Duodenal mucosa (tissue), 2 donors: Measurements from ENCODE around the gene TFCP2L1.
A peak's percentile ranks its signal among the peaks of the same experiment; 100 is the strongest.
"Not testable (repeated sequence)": the region's sequence is repeated elsewhere in the genome, so short reads cannot be mapped to it uniquely, and the experiment has no call there.

Source experiments
- H3K27ac ChIP-seq: one replicate; pipeline ENCODE4 v1.7.0; 2013; ENCODE audit warnings: low read depth, low read length
- H3K27me3 ChIP-seq, 2 donors: one replicate each; pipeline ENCODE4 v1.7.0; 2013; ENCODE audit warnings: low read length in 2 of 2, control low read depth in 1 of 2; ENCODE audit not compliant: insufficient read depth in 2 of 2, control insufficient read depth in 1 of 2
- H3K36me3 ChIP-seq, 2 donors: one replicate each; pipeline ENCODE4 v1.7.0; 2013; ENCODE audit warnings: low read length in 2 of 2, control low read depth in 1 of 2; ENCODE audit not compliant: insufficient read depth in 2 of 2, control insufficient read depth in 1 of 2
- H3K4me1 ChIP-seq, 2 donors: one replicate each; pipeline ENCODE4 v1.7.0; 2013; ENCODE audit warnings: low read length in 2 of 2, control low read depth in 1 of 2; ENCODE audit not compliant: insufficient read depth in 2 of 2, control insufficient read depth in 1 of 2
- H3K4me3 ChIP-seq, 2 donors: one replicate each; pipeline ENCODE4 v1.7.0; 2013; ENCODE audit warnings: low read length in 2 of 2, low read depth in 1 of 2
- H3K9ac ChIP-seq, 2 donors: one replicate each; pipeline ENCODE4 v1.7.0; 2013; ENCODE audit warnings: low read length in 2 of 2, low read depth in 1 of 2
- H3K9me3 ChIP-seq, 2 donors: one replicate each; pipeline ENCODE4 v1.7.0; 2013; ENCODE audit warnings: low read length in 2 of 2, control low read depth in 1 of 2; ENCODE audit not compliant: control insufficient read depth in 1 of 2

The TFCP2L1 gene

GRCh38 chr2:121284463-121285449, at the start of gene TFCP2L1:
TFCP2L1 (minus strand) TSS chr2:121285202; CDS start chr2:121285109, 93 bp downstream.
- peak within 1 kb of the TSS; percentile 29 to 54 for H3K4me3 ChIP-seq

GRCh38 chr2:121333834-121334558, 49.0 kb upstream of the TFCP2L1 start:
- peaks cover 15 to 17% of the 10 kb centered on the region in 2 donors for H3K4me1 ChIP-seq
- H3K36me3 ChIP-seq, result peaks cover 0 to 11% of the 10 kb centered on the region in 2 donors
- no peaks in the 10 kb centered on the region for H3K9me3 ChIP-seq
- H3K27me3 ChIP-seq, result no peaks in the 10 kb centered on the region
- H3K4me3 ChIP-seq, result no peak overlapping the region
- no peak overlapping the region for H3K9ac ChIP-seq
- no peak overlapping the region for H3K27ac ChIP-seq

More at GRCh38 chr2:121284463-121285449, at the start of gene TFCP2L1:
- Histone ChIP-seq H3K4me1 (peaks cover under 1 to 4% of the 10 kb centered on the region in 2 donors), H3K27me3 (peaks cover 13 to 31% of the 10 kb centered on the region in 2 donors), H3K27ac (peak within 1 kb of the TSS; percentile 6), H3K9ac (peak within 1 kb of the TSS in 1 of 2 donors; percentile 6), H3K9me3 (no peaks in the 10 kb centered on the region), H3K36me3 (no peaks in the 10 kb centered on the region)

GRCh38 chr2:121333231-121333630, 48.2 kb upstream of the TFCP2L1 start:
- H3K36me3 ChIP-seq, result peaks cover 0 to 3% of the 10 kb centered on the region in 2 donors
- no peak overlapping the region for H3K4me3 ChIP-seq
- H3K4me1 ChIP-seq, result peaks cover 15 to 17% of the 10 kb centered on the region in 2 donors
- no peaks in the 10 kb centered on the region for H3K9me3 ChIP-seq
- no peak overlapping the region for H3K27ac ChIP-seq
- no peaks in the 10 kb centered on the region for H3K27me3 ChIP-seq
- H3K9ac ChIP-seq, result no peak overlapping the region

GRCh38 chr2:121331324-121331723, 46.3 kb upstream of the TFCP2L1 start:
- H3K4me3 ChIP-seq, H3K9ac ChIP-seq, H3K27me3 ChIP-seq, H3K9me3 ChIP-seq, H3K27ac ChIP-seq, H3K36me3 ChIP-seq: not testable (repeated sequence)
- H3K4me1 ChIP-seq, result peaks cover 15 to 17% of the 10 kb centered on the region in 2 donors

GRCh38 chr2:121330921-121331320, 45.9 kb upstream of the TFCP2L1 start:
- Histone ChIP-seq H3K9me3 (no peaks in the 10 kb centered on the region), H3K27ac (no peak overlapping the region), H3K4me1 (peaks cover 14 to 17% of the 10 kb centered on the region in 2 donors), H3K4me3 (no peak overlapping the region), H3K36me3 (no peaks in the 10 kb centered on the region), H3K27me3 (no peaks in the 10 kb centered on the region), H3K9ac (no peak overlapping the region)

- no peak overlapping the region for H3K9ac ChIP-seq
Observed at GRCh38 chr2:121329786-121330185, 44.8 kb upstream of the TFCP2L1 start.

GRCh38 chr2:121326628-121327027, 41.6 kb upstream of the TFCP2L1 start:
- Histone ChIP-seq H3K9ac (no peak overlapping the region), H3K4me1 (no peaks in the 10 kb centered on the region), H3K27ac (no peak overlapping the region), H3K27me3 (no peaks in the 10 kb centered on the region), H3K9me3 (no peaks in the 10 kb centered on the region), H3K4me3 (no peak overlapping the region), H3K36me3 (no peaks in the 10 kb centered on the region)

More at GRCh38 chr2:121329786-121330185, 44.8 kb upstream of the TFCP2L1 start:
- H3K27ac ChIP-seq, result no peak overlapping the region
- H3K36me3 ChIP-seq, result no peaks in the 10 kb centered on the region
- no peak overlapping the region for H3K4me3 ChIP-seq
- H3K9me3 ChIP-seq, result no peaks in the 10 kb centered on the region
- H3K4me1 ChIP-seq, result peaks cover 3 to 5% of the 10 kb centered on the region in 2 donors
- no peaks in the 10 kb centered on the region for H3K27me3 ChIP-seq

GRCh38 chr2:121324601-121325000, 39.6 kb upstream of the TFCP2L1 start:
- no peaks in the 10 kb centered on the region for H3K36me3 ChIP-seq
- H3K9ac ChIP-seq, result no peak overlapping the region

GRCh38 chr2:121321476-121321875, 36.5 kb upstream of the TFCP2L1 start:
- H3K27ac ChIP-seq, result no peak overlapping the region
- H3K9ac ChIP-seq, result no peak overlapping the region
- no peaks in the 10 kb centered on the region for H3K27me3 ChIP-seq
- H3K4me1 ChIP-seq, result no peaks in the 10 kb centered on the region
- no peaks in the 10 kb centered on the region for H3K9me3 ChIP-seq
- no peak overlapping the region for H3K4me3 ChIP-seq
- no peaks in the 10 kb centered on the region for H3K36me3 ChIP-seq

More at GRCh38 chr2:121324601-121325000, 39.6 kb upstream of the TFCP2L1 start:
- H3K27ac ChIP-seq, result no peak overlapping the region
- H3K4me3 ChIP-seq, result no peak overlapping the region
- no peaks in the 10 kb centered on the region for H3K27me3 ChIP-seq
- H3K9me3 ChIP-seq, result no peaks in the 10 kb centered on the region
- no peaks in the 10 kb centered on the region for H3K4me1 ChIP-seq

GRCh38 chr2:121319941-121320340, 34.9 kb upstream of the TFCP2L1 start:
- Histone ChIP-seq H3K27me3 (no peaks in the 10 kb centered on the region), H3K9me3 (no peaks in the 10 kb centered on the region), H3K9ac (no peak overlapping the region), H3K36me3 (no peaks in the 10 kb centered on the region), H3K27ac (no peak overlapping the region), H3K4me1 (no peaks in the 10 kb centered on the region), H3K4me3 (no peak overlapping the region)
